Natural killer cell (primary cell): Measurements from ENCODE around the gene MAML3. TPM values are rescaled to one million over a fixed set of nuclear protein-coding genes. Genes with fewer than 3 reads are reported as not detected.

Source experiments
- ATAC-seq, 3 donors: fragments of 150-1000 bp in 2 of 3; fragments of 200-7000 bp in 1 of 3; cut with Tn5 transposase; 1 replicate in 1 of 3; 2 replicates in 2 of 3; pipeline ENCODE4 v1.10.0; 2021; ENCODE audit warnings: mild to moderate bottlenecking in 2 of 3, moderate library complexity in 2 of 3
- DNase-seq, 2 donors: peaks; one replicate each; pipeline versions ENCODE4 v3.0.0 to v3.0.0-alpha.2; 2013 to 2021; ENCODE audit warnings: mixed read lengths in 1 of 2
- H3K27ac ChIP-seq: one replicate; pipeline ENCODE4 v1.5.1; 2013; ENCODE audit warnings: mild to moderate bottlenecking, low read length
- H3K27me3 ChIP-seq: one replicate; pipeline ENCODE4 v1.6.1; 2013; ENCODE audit warnings: low read length; ENCODE audit not compliant: control insufficient read depth, insufficient read depth
- H3K36me3 ChIP-seq: one replicate; pipeline ENCODE4 v1.6.1; 2013; ENCODE audit warnings: low read length; ENCODE audit not compliant: control insufficient read depth, insufficient read depth
- H3K4me1 ChIP-seq: one replicate; pipeline ENCODE4 v1.6.1; 2013; ENCODE audit warnings: low read length; ENCODE audit not compliant: control insufficient read depth, insufficient read depth
- H3K4me3 ChIP-seq: one replicate; pipeline ENCODE4 v1.5.1; 2013; ENCODE audit warnings: low read length
- H3K9me3 ChIP-seq: one replicate; pipeline ENCODE4 v1.6.1; 2013; ENCODE audit warnings: low read length; ENCODE audit not compliant: control insufficient read depth, insufficient read depth
- H3K27ac Mint-ChIP-seq, 2 donors: one replicate each; pipeline ENCODE4 v1.8.0; 2022; ENCODE audit warnings: mild to moderate bottlenecking in 2 of 2, mixed read lengths in 2 of 2, moderate library complexity in 1 of 2
- H3K27me3 Mint-ChIP-seq, 2 donors: one replicate each; pipeline ENCODE4 v1.8.0; 2022; ENCODE audit warnings: low read depth in 2 of 2, mixed read lengths in 2 of 2
- H3K36me3 Mint-ChIP-seq: one replicate; pipeline ENCODE4 v1.8.0; 2022; ENCODE audit warnings: mixed read lengths
- H3K4me1 Mint-ChIP-seq, 2 donors: one replicate each; pipeline ENCODE4 v1.8.0; 2022; ENCODE audit warnings: mixed read lengths in 2 of 2
- H3K4me3 Mint-ChIP-seq: one replicate; pipeline ENCODE4 v1.8.0; 2022; ENCODE audit warnings: mild to moderate bottlenecking, moderate library complexity, mixed read lengths
- H3K9me3 Mint-ChIP-seq, 2 donors: one replicate each; pipeline ENCODE4 v1.8.0; 2022; ENCODE audit warnings: mixed read lengths in 2 of 2
- CTCF ChIP-seq: fragments of 200-600 bp; IDR thresholded peaks from one replicate; pipeline ENCODE4 v1.8.0; 2022; ENCODE audit warnings: antibody characterized with exemption
- WGBS: methylation state at CpG from one replicate; pipeline ENCODE4 v1.1.7; 2013; ENCODE audit warnings: missing lambda C conversion rate; ENCODE audit not compliant: insufficient coverage; 5-methylcytosine and 5-hydroxymethylcytosine counted together
- intact Hi-C: fragments of 100-400 bp; cut with micrococcal nuclease; formaldehyde crosslinking; loops from one replicate; pipeline ENCODE4 v1.14.2; 2022
- total RNA-seq, 4 donors: library from RNA; stranded (reverse); fragments of 120-200 nt in 1 of 4; gene quantifications; one replicate each; pipeline versions ENCODE4 v1.2.3 to v1.2.4, GENCODE V29; 2013 to 2022

MAML3 gene
- total RNA-seq, 3 donors from 2014 or later (not counting 1 experiment from before 2014, with no cell fraction given): 1.7 to 5.6 (median 2.8) TPM

- no peak overlapping the region for H3K4me3 Mint-ChIP-seq
- Histone ChIP-seq H3K27me3 (no peaks in the 10 kb centered on the region), H3K36me3 (no peaks in the 10 kb centered on the region), H3K4me3 (no peak overlapping the region), H3K4me1 (no peaks in the 10 kb centered on the region), H3K9me3 (no peaks in the 10 kb centered on the region), H3K27ac (no peak overlapping the region)
- DNase-seq: no peak
- H3K27ac Mint-ChIP-seq: no peak overlapping the region
- no peaks in the 10 kb centered on the region for H3K27me3 Mint-ChIP-seq
- no peaks in the 10 kb centered on the region for H3K9me3 Mint-ChIP-seq
- H3K36me3 Mint-ChIP-seq: no peaks in the 10 kb centered on the region
- peaks cover 9 to 12% of the 10 kb centered on the region in 2 donors for H3K4me1 Mint-ChIP-seq
- TF ChIP-seq CTCF: no peak
- intact Hi-C loops: no loop called here
- ATAC-seq: no peak
These were observed 38.8 kb downstream of the MAML3 start for GRCh38 chr4:140115140-140115539.

- Mint-ChIP-seq H3K9me3 (no peaks in the 10 kb centered on the region), H3K27me3 (peaks cover 0 to 3% of the 10 kb centered on the region in 2 donors), H3K4me3 (no peak overlapping the region), H3K36me3 (no peaks in the 10 kb centered on the region), H3K27ac (no peak overlapping the region), H3K4me1 (peaks cover 9 to 12% of the 10 kb centered on the region in 2 donors)
- no peak overlapping the region for H3K4me3 ChIP-seq
- no peaks in the 10 kb centered on the region for H3K4me1 ChIP-seq
- no peak overlapping the region for H3K27ac ChIP-seq
- no peaks in the 10 kb centered on the region for H3K9me3 ChIP-seq
- H3K27me3 ChIP-seq: no peaks in the 10 kb centered on the region
- intact Hi-C loops: no loop called here
- ATAC-seq (no peak), DNase-seq (no peak)
- H3K36me3 ChIP-seq: no peaks in the 10 kb centered on the region
- WGBS: 38% methylated on average over 2 of the region's 2 CpGs
- TF ChIP-seq CTCF: no peak
These were observed 40.3 kb downstream of the MAML3 start for GRCh38 chr4:140113653-140114052.

GRCh38 chr4:140112576-140112975, 41.4 kb downstream of the MAML3 start:
- Mint-ChIP-seq H3K4me1 (peaks cover 9 to 12% of the 10 kb centered on the region in 2 donors), H3K27me3 (peaks cover 0 to 3% of the 10 kb centered on the region in 2 donors), H3K27ac (no peak overlapping the region), H3K4me3 (no peak overlapping the region), H3K9me3 (no peaks in the 10 kb centered on the region), H3K36me3 (no peaks in the 10 kb centered on the region)
- TF ChIP-seq CTCF: no peak
- WGBS: 100% methylated on average over 1 of the region's 2 CpGs
- Histone ChIP-seq H3K27ac (no peak overlapping the region), H3K27me3 (no peaks in the 10 kb centered on the region), H3K36me3 (no peaks in the 10 kb centered on the region), H3K4me3 (no peak overlapping the region), H3K9me3 (no peaks in the 10 kb centered on the region), H3K4me1 (no peaks in the 10 kb centered on the region)
- intact Hi-C loops: no loop called here
- DNase-seq: no peak
- ATAC-seq: no peak

GRCh38 chr4:140111256-140111655, 42.7 kb downstream of the MAML3 start:
- Histone ChIP-seq H3K27me3 (no peaks in the 10 kb centered on the region), H3K27ac (no peak overlapping the region), H3K36me3 (no peaks in the 10 kb centered on the region), H3K9me3 (no peaks in the 10 kb centered on the region), H3K4me1 (no peaks in the 10 kb centered on the region), H3K4me3 (no peak overlapping the region)
- ATAC-seq (no peak), DNase-seq (no peak)
- peaks cover 3 to 4% of the 10 kb centered on the region in 2 donors for H3K27me3 Mint-ChIP-seq
- no peaks in the 10 kb centered on the region for H3K36me3 Mint-ChIP-seq
- H3K9me3 Mint-ChIP-seq: no peaks in the 10 kb centered on the region
- no peak for TF ChIP-seq CTCF
- 100% methylated on average over 1 of the region's 1 CpG for WGBS
- intact Hi-C loops: no loop called here
- H3K4me1 Mint-ChIP-seq: peaks cover under 1 to 3% of the 10 kb centered on the region in 2 donors
- no peak overlapping the region for H3K4me3 Mint-ChIP-seq
- no peak overlapping the region for H3K27ac Mint-ChIP-seq
